Esophagus muscularis mucosa (tissue), 3 donors: Measurements from ENCODE around the gene KIAA0930.

Experiments
- CTCF ChIP-seq, 3 experiments: fragments of 200-600 bp in 2 of 3; fragments of 450-650 bp in 1 of 3; sonication (generic) in 2 of 3; IDR thresholded peaks; one replicate each; pipeline ENCODE4 v1.5.1; 2017 to 2019; ENCODE audit warnings: antibody characterized with exemption in 3 of 3, mild to moderate bottlenecking in 2 of 3, moderate library complexity in 1 of 3
- POLR2A ChIP-seq: fragments of 450-650 bp; IDR thresholded peaks from one replicate; pipeline ENCODE4 v1.6.1; 2017; ENCODE audit warnings: antibody characterized with exemption, moderate library complexity, mild to moderate bottlenecking, low read depth

GRCh38 chr22:45155050-45155840 is 85.4 kb downstream of the KIAA0930 start:
- TF ChIP-seq CTCF (IDR thresholded peaks at IDR 0.05), result no peak
- TF ChIP-seq POLR2A, result no peak
